Parathyroid adenoma (tissue), 2 donors: Measurements from ENCODE around the gene VSIG10L.

Source experiments
- H2AFZ ChIP-seq: fragments of 300-600 bp; sonication (generic); one replicate; pipeline ENCODE4 v1.7.0; 2017; ENCODE audit warnings: antibody characterized with exemption, mild to moderate bottlenecking
- H3K27ac ChIP-seq: fragments of 300-600 bp; sonication (generic); one replicate; pipeline ENCODE4 v1.7.0; 2017
- H3K27me3 ChIP-seq: fragments of 300-600 bp; sonication (generic); one replicate; pipeline ENCODE4 v1.7.0; 2017; ENCODE audit warnings: low read length; ENCODE audit not compliant: control insufficient read depth, insufficient read depth
- H3K36me3 ChIP-seq: fragments of 300-600 bp; sonication (generic); one replicate; pipeline ENCODE4 v1.7.0; 2017; ENCODE audit warnings: low read length; ENCODE audit not compliant: control insufficient read depth, insufficient read depth
- H3K4me1 ChIP-seq: fragments of 300-600 bp; sonication (generic); one replicate; pipeline ENCODE4 v1.7.0; 2017; ENCODE audit warnings: control low read depth
- H3K4me2 ChIP-seq: fragments of 300-600 bp; sonication (generic); one replicate; pipeline ENCODE4 v1.7.0; 2017; ENCODE audit warnings: low read length
- H3K4me3 ChIP-seq: fragments of 300-600 bp; sonication (generic); one replicate; pipeline ENCODE4 v1.7.0; 2017; ENCODE audit warnings: low read depth, low read length
- H3K79me2 ChIP-seq: fragments of 300-600 bp; sonication (generic); one replicate; pipeline ENCODE4 v1.7.0; 2017; ENCODE audit warnings: control low read depth
- H3K9ac ChIP-seq: fragments of 300-600 bp; sonication (generic); one replicate; pipeline ENCODE4 v1.7.0; 2017; ENCODE audit warnings: mild to moderate bottlenecking
- H3K9me3 ChIP-seq: fragments of 300-600 bp; sonication (generic); one replicate; pipeline ENCODE4 v1.7.0; 2017; ENCODE audit warnings: low read length; ENCODE audit not compliant: control insufficient read depth
- CTCF ChIP-seq: fragments of 300-600 bp; sonication (generic); IDR thresholded peaks from one replicate; pipeline ENCODE4 v1.7.0; 2017; ENCODE audit warnings: antibody characterized with exemption, mild to moderate bottlenecking
- donor health status: primary hyperparathyroidism.

Gene VSIG10L

DNA sequence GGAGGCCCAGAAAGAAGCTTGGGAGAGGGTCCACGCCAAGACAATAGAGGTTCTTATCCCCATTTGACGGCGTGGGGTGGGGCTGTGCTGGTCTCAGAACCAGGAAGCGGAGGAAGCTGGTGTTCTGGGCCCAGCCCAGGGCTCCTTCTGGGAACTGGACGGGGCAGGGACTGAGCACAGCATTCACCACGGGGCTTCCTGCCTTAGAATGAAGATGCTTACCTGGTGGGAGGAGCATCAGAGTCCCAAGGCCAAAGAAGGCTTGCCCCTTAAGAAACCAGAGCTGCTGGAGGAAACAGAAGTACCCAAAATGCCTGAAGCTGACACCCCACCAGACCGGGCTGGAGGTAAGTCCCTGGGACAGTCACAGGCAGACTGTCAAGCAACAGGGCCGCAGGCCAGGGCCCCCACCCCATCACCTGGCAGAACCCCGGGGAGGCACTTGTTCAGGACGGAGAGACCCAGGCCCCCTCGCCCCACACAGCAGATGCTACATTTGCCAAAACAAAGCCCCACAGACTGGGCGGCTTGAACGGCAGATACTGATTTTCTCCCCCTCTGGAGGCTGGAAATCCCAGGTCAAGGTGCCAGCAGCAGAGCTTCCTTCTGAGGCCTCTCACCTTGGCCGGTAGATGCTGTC is 48.2 kb downstream of the VSIG10L start:
- Histone ChIP-seq H3K9ac (no peak overlapping the region), H3K4me1 (peaks cover 7% of the 10 kb centered on the region), H3K27me3 (no peaks in the 10 kb centered on the region), H3K4me3 (no peak overlapping the region), H3K36me3 (no peaks in the 10 kb centered on the region), H3K9me3 (no peaks in the 10 kb centered on the region), H3K79me2 (no peaks in the 10 kb centered on the region), H2AFZ (no peak overlapping the region), H3K27ac (no peak overlapping the region), H3K4me2 (no peak overlapping the region)
- TF ChIP-seq CTCF: no peak

- H3K4me2 ChIP-seq: no peak overlapping the region
- no peaks in the 10 kb centered on the region for H3K79me2 ChIP-seq
- H3K27ac ChIP-seq: no peak overlapping the region
- no peak overlapping the region for H3K4me3 ChIP-seq
- H3K9ac ChIP-seq: no peak overlapping the region
- H3K27me3 ChIP-seq: no peaks in the 10 kb centered on the region
- no peak for TF ChIP-seq CTCF
- H3K9me3 ChIP-seq: no peaks in the 10 kb centered on the region
- no peak overlapping the region for H2AFZ ChIP-seq
- H3K4me1 ChIP-seq: peaks cover 7% of the 10 kb centered on the region
- no peaks in the 10 kb centered on the region for H3K36me3 ChIP-seq
Observed at GRCh38 chr19:51292971-51293370, 49.0 kb downstream of the VSIG10L start.

DNA sequence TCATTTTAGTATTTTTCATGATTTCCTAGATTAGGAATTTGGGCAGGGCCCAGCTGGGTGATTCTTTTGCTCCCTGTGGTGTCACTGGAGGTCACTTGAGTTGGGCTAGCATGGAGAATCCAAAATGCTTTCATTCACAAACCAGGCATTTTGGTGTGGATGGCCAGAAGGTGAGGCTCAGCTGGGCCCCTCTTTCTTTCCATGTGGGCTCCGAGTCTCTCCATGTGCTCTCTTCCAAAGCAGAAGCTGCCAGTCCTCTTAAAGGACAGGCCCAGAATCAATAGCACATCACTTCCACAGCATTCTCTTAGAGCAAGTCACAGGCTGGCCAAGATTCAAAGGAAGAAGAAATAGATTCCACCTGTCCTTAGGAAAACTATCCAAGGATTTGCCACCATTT is 52.3 kb downstream of the VSIG10L start:
- no peaks in the 10 kb centered on the region for H3K79me2 ChIP-seq
- no peak overlapping the region for H3K4me3 ChIP-seq
- H3K27ac ChIP-seq: no peak overlapping the region
- TF ChIP-seq CTCF: no peak
- H3K4me1 ChIP-seq: no peaks in the 10 kb centered on the region
- H3K4me2 ChIP-seq: no peak overlapping the region
- H3K9ac ChIP-seq: no peak overlapping the region
- no peaks in the 10 kb centered on the region for H3K27me3 ChIP-seq
- no peaks in the 10 kb centered on the region for H3K9me3 ChIP-seq
- no peak overlapping the region for H2AFZ ChIP-seq
- no peaks in the 10 kb centered on the region for H3K36me3 ChIP-seq

- Histone ChIP-seq H3K9ac (no peak overlapping the region), H3K36me3 (no peaks in the 10 kb centered on the region), H2AFZ (no peak overlapping the region), H3K79me2 (no peaks in the 10 kb centered on the region), H3K4me3 (no peak overlapping the region), H3K9me3 (no peaks in the 10 kb centered on the region), H3K27ac (no peak overlapping the region), H3K4me1 (no peaks in the 10 kb centered on the region), H3K4me2 (no peak overlapping the region), H3K27me3 (no peaks in the 10 kb centered on the region)
- no peak for TF ChIP-seq CTCF
Observed at GRCh38 chr19:51285682-51286081, 56.3 kb downstream of the VSIG10L start.

DNA sequence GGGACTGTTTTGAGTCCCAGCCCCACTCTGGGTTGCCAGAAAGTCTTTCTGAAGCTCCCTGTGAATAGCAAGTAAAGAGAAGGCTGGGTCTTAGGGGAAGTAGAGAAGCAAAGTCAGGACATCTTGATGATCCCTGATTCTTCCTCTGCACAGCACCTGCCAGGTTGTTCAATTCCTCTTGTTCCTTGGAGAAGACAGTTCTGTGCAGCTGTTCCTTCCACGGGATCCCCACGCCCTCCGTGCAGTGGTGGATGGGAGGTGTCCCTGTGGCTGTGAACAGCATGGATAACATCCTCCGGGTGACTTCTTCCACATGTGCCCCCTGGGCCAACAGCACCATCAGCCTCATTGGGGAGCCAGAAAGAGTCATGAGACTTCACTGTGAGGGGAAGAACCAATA is 59.6 kb downstream of the VSIG10L start:
- Histone ChIP-seq H3K4me3 (no peak overlapping the region), H3K27me3 (no peaks in the 10 kb centered on the region), H2AFZ (no peak overlapping the region), H3K36me3 (no peaks in the 10 kb centered on the region), H3K79me2 (no peaks in the 10 kb centered on the region), H3K9ac (no peak overlapping the region), H3K4me2 (no peak overlapping the region), H3K4me1 (peaks cover 3% of the 10 kb centered on the region), H3K27ac (no peak overlapping the region), H3K9me3 (no peaks in the 10 kb centered on the region)
- no peak for TF ChIP-seq CTCF
